Keratinocyte (primary cell): ENCODE data around the gene OTUD7B. TPM values are rescaled to one million over a fixed set of nuclear protein-coding genes. Genes with fewer than 3 reads are reported as not detected.

Source experiments
- DNase-seq: peaks from one replicate; pipeline ENCODE4 v3.0.0-alpha.2; 2011; ENCODE audit warnings: low read depth, missing footprints, low spot score
- FAIRE-seq: peaks from 2 replicates; lab custom pipeline; 2011; peaks lifted over from hg19 to GRCh38; lab: Jason Lieb, UNC
- H2AFZ ChIP-seq: 2 replicates; pipeline ENCODE4 v1.6.0; 2012; ENCODE audit warnings: low read length, control low read depth, inconsistent platforms; ENCODE audit not compliant: control insufficient read depth
- H3K27ac ChIP-seq: 2 replicates; pipeline ENCODE4 v1.5.1; 2011; ENCODE audit warnings: low read length; ENCODE audit not compliant: control insufficient read depth, insufficient read depth
- H3K27me3 ChIP-seq: 3 replicates; pipeline ENCODE4 v1.6.0; 2011; ENCODE audit warnings: low read length; ENCODE audit not compliant: control insufficient read depth, insufficient read depth; ENCODE audit errors: extremely low read depth
- H3K36me3 ChIP-seq, 2 experiments: 2 replicates in 1 of 2; 3 replicates in 1 of 2; pipeline ENCODE4 v1.5.1; 2011; ENCODE audit warnings: low read length in 2 of 2, mild to moderate bottlenecking in 1 of 2; ENCODE audit not compliant: control insufficient read depth in 2 of 2, insufficient read depth in 2 of 2; ENCODE audit errors: extremely low read depth in 1 of 2
- H3K4me1 ChIP-seq: 3 replicates; pipeline ENCODE4 v1.5.1; 2011; ENCODE audit warnings: low read length; ENCODE audit not compliant: control insufficient read depth, insufficient read depth; ENCODE audit errors: extremely low read depth
- H3K4me2 ChIP-seq: 3 replicates; pipeline ENCODE4 v1.6.0; 2011; ENCODE audit warnings: low read depth, low read length; ENCODE audit not compliant: control insufficient read depth, insufficient read depth; ENCODE audit errors: extremely low read depth
- H3K4me3 ChIP-seq, 3 experiments: fragments of 200-600 bp in 1 of 3; sonication (generic) in 1 of 3; 2 replicates in 2 of 3; 3 replicates in 1 of 3; pipeline ENCODE4 v1.5.1; 2011 to 2016; ENCODE audit warnings: low read length in 3 of 3, mild to moderate bottlenecking in 3 of 3, control low read depth in 2 of 3, inconsistent platforms in 1 of 3, low read depth in 1 of 3, mixed read lengths in 1 of 3, mixed run types in 1 of 3, moderate library complexity in 1 of 3; ENCODE audit not compliant: control insufficient read depth in 2 of 3, insufficient read depth in 2 of 3; ENCODE audit errors: extremely low read depth in 1 of 3
- H3K79me2 ChIP-seq: 2 replicates; pipeline ENCODE4 v1.6.0; 2012; ENCODE audit warnings: low read length; ENCODE audit not compliant: control insufficient read depth, insufficient read depth
- H3K9ac ChIP-seq: 3 replicates; pipeline ENCODE4 v1.6.0; 2011; ENCODE audit warnings: low read length; ENCODE audit not compliant: control insufficient read depth, insufficient read depth; ENCODE audit errors: extremely low read depth
- H3K9me1 ChIP-seq: 3 replicates; pipeline ENCODE4 v1.6.0; 2011; ENCODE audit warnings: low read length; ENCODE audit not compliant: control insufficient read depth, insufficient read depth; ENCODE audit errors: extremely low read depth
- H3K9me3 ChIP-seq: 2 replicates; pipeline ENCODE4 v1.5.1; 2012; ENCODE audit warnings: low read depth, low read length; ENCODE audit not compliant: control insufficient read depth
- H4K20me1 ChIP-seq: 3 replicates; pipeline ENCODE4 v1.6.0; 2011; ENCODE audit warnings: low read length; ENCODE audit not compliant: control insufficient read depth, insufficient read depth; ENCODE audit errors: extremely low read depth
- EZH2 ChIP-seq: IDR thresholded peaks from one replicate; pipeline ENCODE4 v1.6.1; 2012; ENCODE audit warnings: inconsistent platforms, mild to moderate bottlenecking, low read length, moderate library complexity
- dilution Hi-C: fragments of 300-500 bp; cut with MboI; formaldehyde crosslinking; loops from one replicate; pipeline ENCODE4 v1.7.0; 2020; ENCODE audit warnings: low sequenced_read_pairs; ENCODE audit not compliant: extremely low pct_ligation_motif_present
- polyA plus RNA-seq, 5 experiments: library from polyadenylated mRNA; depleted of rRNA in 3 of 5; stranded (reverse) in 3 of 5; stranded (forward) in 1 of 5; unstranded in 1 of 5; fragments of >200 nt; gene quantifications; 1 replicate in 1 of 5; 2 replicates in 3 of 5; 3 replicates in 1 of 5; pipeline versions ENCODE4 v1.2.1 to v1.2.3, GENCODE V29; 2011 to 2012; ENCODE audit warnings: missing spikeins in 2 of 5, low read depth in 1 of 5, low replicate concordance in 1 of 5
- TF ChIP-seq, protein P1 (sequence below), 3 experiments: IDR thresholded peaks in 1 of 3; conservative IDR thresholded peaks in 1 of 3; optimal IDR thresholded peaks in 1 of 3; 2 replicates in 2 of 3; 3 replicates in 1 of 3; pipeline versions ENCODE3 to v1.5.1; 2011; ENCODE audit warnings: low read length in 3 of 3, mild to moderate bottlenecking in 3 of 3, moderate library complexity in 2 of 3, control low read depth in 1 of 3, inconsistent platforms in 1 of 3; ENCODE audit not compliant: insufficient read depth in 2 of 3; ENCODE audit errors: extremely low read depth in 1 of 3

OTUD7B gene
- polyA plus RNA-seq, 1 donor (not counting 4 experiments of a cell fraction or from before 2014, with no cell fraction given): 8.7 TPM

- Histone ChIP-seq H3K9ac (no peak overlapping the region), H3K27ac (no peak overlapping the region), H3K4me3 (no peak overlapping the region), H3K4me1 (no peaks in the 10 kb centered on the region), H3K79me2 (no peaks in the 10 kb centered on the region), H3K4me2 (no peak overlapping the region), H4K20me1 (no peaks in the 10 kb centered on the region), H3K9me3 (no peaks in the 10 kb centered on the region), H2AFZ (no peak overlapping the region), H3K27me3 (no peaks in the 10 kb centered on the region), H3K36me3 (no peaks in the 10 kb centered on the region), H3K9me1 (no peaks in the 10 kb centered on the region)
- DNase-seq (no peak), FAIRE-seq (no peak)
- no peak for TF ChIP-seq EZH2
- dilution Hi-C loops: no loop called here
Measured at GRCh38 chr1:150034336-150034735, 23.8 kb upstream of the OTUD7B start.

GRCh38 chr1:150028322-150028721 lies 17.8 kb upstream of the OTUD7B start:
- no peaks in the 10 kb centered on the region for H3K4me1 ChIP-seq
- dilution Hi-C loops: no loop called here
- H3K4me3 ChIP-seq: no peak overlapping the region
- H4K20me1 ChIP-seq: no peaks in the 10 kb centered on the region
- H3K9me3 ChIP-seq: no peaks in the 10 kb centered on the region
- DNase-seq (no peak), FAIRE-seq (no peak)
- no peak overlapping the region for H2AFZ ChIP-seq
- no peaks in the 10 kb centered on the region for H3K9me1 ChIP-seq
- H3K4me2 ChIP-seq: no peak overlapping the region
- TF ChIP-seq, protein P1, sequence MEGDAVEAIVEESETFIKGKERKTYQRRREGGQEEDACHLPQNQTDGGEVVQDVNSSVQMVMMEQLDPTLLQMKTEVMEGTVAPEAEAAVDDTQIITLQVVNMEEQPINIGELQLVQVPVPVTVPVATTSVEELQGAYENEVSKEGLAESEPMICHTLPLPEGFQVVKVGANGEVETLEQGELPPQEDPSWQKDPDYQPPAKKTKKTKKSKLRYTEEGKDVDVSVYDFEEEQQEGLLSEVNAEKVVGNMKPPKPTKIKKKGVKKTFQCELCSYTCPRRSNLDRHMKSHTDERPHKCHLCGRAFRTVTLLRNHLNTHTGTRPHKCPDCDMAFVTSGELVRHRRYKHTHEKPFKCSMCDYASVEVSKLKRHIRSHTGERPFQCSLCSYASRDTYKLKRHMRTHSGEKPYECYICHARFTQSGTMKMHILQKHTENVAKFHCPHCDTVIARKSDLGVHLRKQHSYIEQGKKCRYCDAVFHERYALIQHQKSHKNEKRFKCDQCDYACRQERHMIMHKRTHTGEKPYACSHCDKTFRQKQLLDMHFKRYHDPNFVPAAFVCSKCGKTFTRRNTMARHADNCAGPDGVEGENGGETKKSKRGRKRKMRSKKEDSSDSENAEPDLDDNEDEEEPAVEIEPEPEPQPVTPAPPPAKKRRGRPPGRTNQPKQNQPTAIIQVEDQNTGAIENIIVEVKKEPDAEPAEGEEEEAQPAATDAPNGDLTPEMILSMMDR (optimal IDR thresholded peaks at IDR 0.05 in 1 of 3, IDR thresholded peaks at IDR 0.05 in 1 of 3, conservative IDR thresholded peaks at IDR 0.05 in 1 of 3; ENCODE audit: extremely low read depth in 1 of 3, insufficient read depth in 2 of 3, low read length in 3 of 3): no peak
- TF ChIP-seq EZH2: no peak
- H3K9ac ChIP-seq: no peak overlapping the region
- no peaks in the 10 kb centered on the region for H3K36me3 ChIP-seq
- no peaks in the 10 kb centered on the region for H3K79me2 ChIP-seq
- no peak overlapping the region for H3K27ac ChIP-seq
- no peaks in the 10 kb centered on the region for H3K27me3 ChIP-seq

- no peak for DNase-seq
- Histone ChIP-seq H3K4me1 (peaks cover 13% of the 10 kb centered on the region), H3K27ac (no peak overlapping the region), H3K79me2 (no peaks in the 10 kb centered on the region), H3K4me3 (no peak overlapping the region), H3K9me3 (no peaks in the 10 kb centered on the region), H3K9me1 (no peaks in the 10 kb centered on the region), H2AFZ (no peak overlapping the region), H3K36me3 (no peaks in the 10 kb centered on the region), H3K27me3 (no peaks in the 10 kb centered on the region), H3K9ac (no peak overlapping the region), H3K4me2 (no peak overlapping the region), H4K20me1 (no peaks in the 10 kb centered on the region)
- dilution Hi-C loops: no loop called here
- FAIRE-seq: no peak
- TF ChIP-seq, protein P1 (optimal IDR thresholded peaks at IDR 0.05 in 1 of 3, IDR thresholded peaks at IDR 0.05 in 1 of 3, conservative IDR thresholded peaks at IDR 0.05 in 1 of 3; ENCODE audit: extremely low read depth in 1 of 3, insufficient read depth in 2 of 3, low read length in 3 of 3): no peak
Measured at GRCh38 chr1:150024156-150024555, 13.6 kb upstream of the OTUD7B start.
